ENCODE measurements around the gene LIN54. TPM values are rescaled to one million over a fixed set of nuclear protein-coding genes. Genes with fewer than 3 reads are reported as not detected.

The LIN54 gene
- total RNA-seq (2022; extraction: Qiagen RNA extraction) = 5.2 to 8.7 TPM (median 6.4 TPM) in 5 replicates

GRCh38 chr4:83010522-83011318, at the start of gene LIN54:
Gene LIN54 (minus strand): TSS chr4:83010823. CDS start chr4:82984844, 25,979 bp downstream.

GRCh38 chr4:83034630-83035494, 24.2 kb upstream of the LIN54 start, which contains the start of gene COPS4:
Gene COPS4 (plus strand): TSS chr4:83035183. CDS start chr4:83035225, 42 bp downstream.

DNA sequence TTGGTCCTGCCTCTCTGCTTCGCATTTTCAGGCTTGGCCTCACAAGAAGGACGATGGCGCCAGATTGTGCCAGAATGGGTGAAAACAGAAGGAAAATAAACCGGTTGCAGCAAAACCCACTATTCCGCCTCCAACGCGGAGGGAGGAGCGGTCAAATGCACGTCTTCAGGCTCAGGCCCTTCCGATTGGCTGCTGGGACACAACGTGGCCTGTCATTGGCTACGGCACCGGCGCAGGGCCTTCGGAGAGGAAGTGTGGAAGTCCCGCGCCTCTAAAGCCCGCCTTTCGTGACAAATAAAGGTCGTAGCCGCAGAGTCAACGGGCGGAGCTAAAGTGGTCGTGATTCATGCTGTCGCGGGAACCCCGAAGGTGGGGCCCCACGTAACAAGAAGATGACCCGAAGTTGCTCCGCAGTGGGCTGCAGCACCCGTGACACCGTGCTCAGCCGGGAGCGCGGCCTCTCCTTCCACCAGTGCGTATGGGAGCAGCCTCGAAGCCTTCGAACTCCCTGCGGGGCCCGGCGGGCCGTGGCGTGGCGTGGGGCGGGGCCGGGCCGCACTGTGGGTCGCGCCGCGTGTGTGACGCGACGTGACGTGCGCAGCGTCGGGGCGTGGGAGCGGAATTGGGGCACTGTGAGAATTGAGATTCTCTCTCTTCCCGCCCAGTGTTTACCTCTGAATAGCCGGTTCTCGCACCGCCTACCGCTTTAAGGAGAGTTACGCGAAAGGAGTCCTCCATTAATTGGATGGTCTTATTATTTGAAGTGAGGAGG, 110.0 kb downstream of the LIN54 start, which contains the start of gene THAP9:
Gene THAP9 (plus strand): TSS at position 325 of the 772 bp plus-strand sequence. CDS start 68 bp downstream, at position 393.

DNA sequence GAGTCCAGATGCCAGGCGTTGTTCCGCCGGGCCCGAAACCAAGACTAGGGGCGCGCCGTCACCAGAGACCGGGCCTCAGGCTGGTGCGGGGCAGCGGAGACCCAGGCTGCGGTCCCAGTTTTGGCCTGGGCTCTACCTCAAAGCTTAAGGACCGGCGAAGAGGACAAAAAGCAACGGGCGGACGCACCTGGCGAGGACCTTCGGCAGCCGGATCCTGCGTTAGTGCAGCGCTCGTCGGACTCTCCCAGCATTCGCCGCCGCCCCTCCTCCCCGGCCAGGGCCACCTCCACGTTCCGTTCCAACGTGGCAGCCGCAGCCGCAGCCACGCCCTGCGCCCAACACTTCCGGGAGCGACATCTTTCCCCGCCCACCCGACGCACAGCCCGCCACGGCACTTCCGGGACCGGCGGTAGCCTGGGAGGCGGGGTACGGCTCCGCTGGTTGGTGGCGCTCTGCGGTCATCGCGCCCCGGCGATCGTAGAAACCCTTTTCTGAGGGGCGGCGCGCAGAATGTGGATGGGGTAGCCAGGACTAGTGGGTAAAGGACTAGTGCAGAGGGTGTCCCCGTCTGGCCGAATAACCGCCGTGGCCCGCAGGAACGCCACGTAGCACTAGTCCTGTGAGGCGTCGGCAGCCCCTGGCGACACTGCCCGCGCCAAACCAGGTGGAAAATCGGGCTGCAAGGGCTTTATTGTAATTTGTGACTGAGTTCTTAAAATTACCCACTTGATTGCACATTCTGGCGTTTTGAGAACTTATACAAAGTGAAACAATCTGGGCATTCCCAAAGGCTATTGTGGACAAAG, 119.5 kb downstream of the LIN54 start, which contains the start of gene SEC31A:
Gene SEC31A (minus strand): TSS at position 253 of the 806 bp plus-strand sequence. CDS start 9,217 bp downstream, outside the sequence.

Other genes starting within 250 kb of the LIN54 start
- 6.2 to 8.1 TPM (median 6.6 TPM) in 5 replicates for gene SCD5, start 212.0 kb downstream of the LIN54 start, total RNA-seq (2022; extraction: Qiagen RNA extraction)
- 77.9 to 98.5 TPM (median 85.5 TPM) in 5 replicates for gene SEC31A, start 119.7 kb downstream of the LIN54 start, total RNA-seq (2022; extraction: Qiagen RNA extraction)
- gene THAP9, start 110.1 kb downstream of the LIN54 start, total RNA-seq (2022; extraction: Qiagen RNA extraction) = 1.5 to 2.5 TPM (median 1.9 TPM) in 5 replicates
- 23.3 to 35.0 TPM (median 24.9 TPM) in 5 replicates for gene COPS4, start 24.4 kb upstream of the LIN54 start, total RNA-seq (2022; extraction: Qiagen RNA extraction)
- gene PLAC8, start 103.9 kb upstream of the LIN54 start, total RNA-seq (2022; extraction: Qiagen RNA extraction) = 0.46 to 1.2 TPM (median 1.1 TPM) in 5 replicates